Activated CD4-positive, alpha-beta T cell treated with anti-CD3 and anti-CD28 coated beads, Interleukin-2, amount 50 U/mL, for 48 hours (primary cell): ENCODE data around the gene PTPRA.
"Not testable (repeated sequence)": the region's sequence is repeated elsewhere in the genome, so short reads cannot be mapped to it uniquely, and the experiment has no call there.

Experiments used
- DNase-seq, 2 experiments: peaks; one replicate each; pipeline ENCODE4 v3.0.0-alpha.2; 2020

Gene PTPRA

DNA sequence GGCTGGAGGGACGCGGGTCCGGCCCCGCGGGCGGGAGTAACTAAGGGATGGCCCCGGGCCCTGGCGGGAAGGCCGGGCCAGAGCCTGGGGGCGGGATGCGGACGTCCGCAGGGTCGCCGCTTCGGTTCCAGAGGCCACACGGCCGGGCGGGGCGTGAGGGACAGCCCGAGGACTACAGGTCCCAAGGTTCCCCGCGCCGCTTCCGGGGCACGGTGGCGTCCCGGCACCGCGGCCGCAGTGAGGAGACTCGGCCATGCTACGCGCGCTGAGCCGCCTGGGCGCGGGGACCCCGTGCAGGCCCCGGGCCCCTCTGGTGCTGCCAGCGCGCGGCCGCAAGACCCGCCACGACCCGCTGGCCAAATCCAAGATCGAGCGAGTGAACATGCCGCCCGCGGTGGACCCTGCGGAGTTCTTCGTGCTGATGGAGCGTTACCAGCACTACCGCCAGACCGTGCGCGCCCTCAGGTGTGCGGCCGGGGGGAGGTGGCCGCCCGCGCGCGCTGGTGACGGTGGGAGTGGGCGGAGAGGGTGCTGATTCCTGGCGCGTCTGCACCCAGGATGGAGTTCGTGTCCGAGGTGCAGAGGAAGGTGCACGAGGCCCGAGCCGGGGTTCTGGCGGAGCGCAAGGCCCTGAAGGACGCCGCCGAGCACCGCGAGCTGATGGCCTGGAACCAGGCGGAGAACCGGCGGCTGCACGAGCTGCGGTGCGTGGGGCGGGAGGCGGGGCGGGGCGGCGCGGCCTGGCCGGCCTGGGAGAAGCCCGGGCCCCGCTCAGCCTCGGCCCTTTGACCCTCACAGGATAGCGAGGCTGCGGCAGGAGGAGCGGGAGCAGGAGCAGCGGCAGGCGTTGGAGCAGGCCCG is 172.8 kb downstream of the PTPRA start, which contains the start of gene MRPS26:
Gene MRPS26, plus strand, starts transcription at position 237 of the 861 bp plus-strand sequence. Its CDS starts 17 bp downstream, at position 254.
- DNase-seq: peak; percentile 85 to 87

DNA sequence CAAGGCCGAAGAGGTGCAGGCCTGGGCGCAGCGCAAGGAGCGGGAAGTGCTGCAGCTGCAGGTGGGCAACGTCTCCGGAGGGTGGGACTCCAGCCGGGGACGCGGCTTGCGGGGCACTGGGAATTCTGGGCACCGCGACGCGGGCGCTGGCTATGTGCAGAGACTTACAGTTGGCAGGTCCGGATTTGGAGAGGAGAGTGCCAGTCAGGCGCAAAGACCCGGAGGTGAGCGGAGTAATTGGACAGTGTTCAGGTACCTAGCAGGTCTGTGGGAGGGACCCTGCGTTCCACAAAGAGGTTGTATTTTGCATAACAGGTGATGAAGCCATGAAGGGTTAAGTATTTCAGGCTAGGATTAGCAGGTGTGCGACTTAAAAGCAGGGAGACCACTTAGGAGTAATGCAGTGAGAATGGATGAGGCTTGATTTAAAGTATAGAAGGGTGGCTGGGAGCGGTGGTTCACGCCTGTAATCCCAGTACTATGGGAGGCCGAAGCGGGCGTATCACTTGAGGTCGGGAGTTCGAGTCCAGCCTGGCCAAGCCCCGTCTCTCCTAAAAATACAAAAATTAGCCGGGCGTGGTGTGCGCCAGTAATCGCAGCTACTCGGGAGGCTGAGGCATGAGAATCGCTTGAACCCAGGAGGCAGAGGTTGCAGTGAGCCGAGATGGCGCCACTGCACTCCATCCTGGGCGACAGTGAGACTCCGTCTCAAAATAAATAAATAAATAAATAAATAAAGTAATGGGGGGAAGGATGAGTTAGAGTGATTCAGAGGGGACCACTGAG is 173.6 kb downstream of the PTPRA start:
- DNase-seq: peak in 1 of 2 experiments; percentile 34

DNA sequence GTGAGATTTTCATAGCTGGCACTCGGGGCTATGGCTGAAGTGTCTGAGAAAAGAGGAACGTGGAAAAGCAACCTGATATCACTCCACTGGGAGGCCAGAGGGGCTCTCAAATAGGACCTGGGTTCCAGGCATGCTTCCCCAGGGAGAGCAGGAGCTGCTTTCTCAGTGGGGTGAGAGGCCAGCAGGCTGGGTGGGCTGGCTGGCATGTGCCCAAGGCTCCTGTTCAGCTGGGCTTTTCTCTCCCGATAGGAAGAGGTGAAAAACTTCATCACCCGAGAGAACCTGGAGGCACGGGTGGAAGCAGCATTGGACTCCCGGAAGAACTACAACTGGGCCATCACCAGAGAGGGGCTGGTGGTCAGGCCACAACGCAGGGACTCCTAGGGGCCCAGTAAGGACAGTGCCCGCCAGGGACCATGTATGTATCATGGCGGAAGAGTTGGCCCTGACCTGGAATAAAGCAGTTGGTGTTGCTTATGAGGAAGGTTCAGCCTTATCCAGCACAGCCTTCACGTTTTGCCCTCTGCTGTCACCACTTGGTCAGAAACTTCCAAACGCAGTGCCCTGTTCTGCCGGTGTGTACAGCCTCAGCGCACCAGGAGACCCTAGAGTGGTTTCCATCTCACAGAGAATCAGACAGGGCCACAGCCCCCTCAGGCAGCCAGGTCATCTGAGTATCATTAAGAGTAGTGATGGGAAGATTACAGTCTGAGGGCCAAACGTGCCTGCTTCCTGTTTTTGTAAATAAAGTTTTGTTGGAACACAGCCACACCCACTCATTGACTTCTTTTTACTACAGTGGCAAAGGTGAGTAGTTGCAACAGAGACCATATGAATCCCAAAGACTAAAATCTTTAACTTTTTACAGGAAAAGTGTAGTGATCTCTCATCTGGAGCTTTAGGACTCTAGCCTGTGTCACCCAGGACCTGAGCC is 174.5 kb downstream of the PTPRA start:
- no peak for DNase-seq

DNA sequence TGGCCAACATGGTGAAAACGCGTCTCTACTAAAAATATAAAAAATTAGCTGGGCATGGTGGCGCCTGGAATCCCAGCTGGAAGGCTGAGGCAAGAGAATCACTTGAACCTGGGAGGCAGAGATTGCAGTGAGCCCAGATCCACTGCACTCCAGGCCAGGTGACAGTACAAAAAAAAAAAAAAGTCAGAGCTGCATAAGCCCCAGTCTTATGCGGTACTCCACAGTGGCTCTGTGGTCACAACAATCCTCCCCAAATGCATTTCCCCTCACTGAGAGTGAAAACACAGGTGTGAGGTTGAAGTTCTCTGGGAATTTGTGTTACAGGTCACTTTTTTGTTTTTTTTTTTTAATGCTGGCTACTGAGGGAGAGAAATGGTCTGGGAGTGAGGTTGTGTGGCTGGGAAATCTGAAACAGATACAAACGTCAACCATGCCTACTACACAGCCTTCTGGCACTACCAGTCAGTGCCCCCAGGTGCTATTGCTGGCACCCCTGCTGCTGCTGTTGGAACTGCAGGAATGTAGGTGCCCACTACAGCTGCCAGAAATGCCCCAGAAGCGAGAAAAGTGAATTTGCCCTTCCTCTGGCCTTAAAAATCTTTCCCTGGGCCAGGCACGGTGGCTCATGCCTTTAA is 178.2 kb downstream of the PTPRA start:
- no peak for DNase-seq

DNA sequence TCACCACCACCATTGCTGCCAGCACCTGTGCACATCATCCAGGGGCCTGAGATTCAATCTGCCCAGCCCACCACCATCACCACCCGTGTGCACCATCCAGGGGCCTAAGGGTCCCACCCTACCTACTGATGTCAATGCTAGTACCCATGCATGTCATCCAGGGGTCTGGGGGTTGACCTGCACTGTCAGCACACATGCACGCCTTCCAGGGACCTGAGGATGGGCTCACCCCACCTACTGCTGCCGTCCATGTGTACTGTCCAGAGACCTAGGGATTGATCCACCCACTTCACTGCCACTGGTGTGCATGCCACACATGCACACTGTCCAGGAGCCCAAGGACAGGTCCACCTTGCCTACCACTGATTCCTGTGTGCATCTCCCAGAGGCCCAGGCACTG is 186.2 kb downstream of the PTPRA start:
- no peak for DNase-seq

DNA sequence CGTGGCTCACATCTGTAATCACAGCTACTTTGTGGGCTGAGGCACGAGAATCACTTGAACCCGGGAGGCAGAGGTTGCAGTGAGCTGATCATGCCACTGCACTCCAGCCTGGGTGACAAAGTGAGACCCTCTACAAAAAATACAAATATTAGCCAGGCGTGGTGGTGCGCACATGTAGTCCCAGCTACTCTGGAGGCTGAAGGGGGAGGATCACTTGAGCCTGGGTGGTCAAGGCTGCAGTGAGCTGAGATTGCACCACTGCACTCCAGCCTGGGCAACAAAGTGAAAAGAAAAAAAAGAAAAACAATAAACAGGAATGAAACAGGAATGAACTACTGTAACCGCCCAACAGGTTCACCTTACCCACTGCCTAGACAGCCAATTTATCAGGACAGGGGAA is 190.8 kb downstream of the PTPRA start:
- DNase-seq: not testable (repeated sequence)

DNA sequence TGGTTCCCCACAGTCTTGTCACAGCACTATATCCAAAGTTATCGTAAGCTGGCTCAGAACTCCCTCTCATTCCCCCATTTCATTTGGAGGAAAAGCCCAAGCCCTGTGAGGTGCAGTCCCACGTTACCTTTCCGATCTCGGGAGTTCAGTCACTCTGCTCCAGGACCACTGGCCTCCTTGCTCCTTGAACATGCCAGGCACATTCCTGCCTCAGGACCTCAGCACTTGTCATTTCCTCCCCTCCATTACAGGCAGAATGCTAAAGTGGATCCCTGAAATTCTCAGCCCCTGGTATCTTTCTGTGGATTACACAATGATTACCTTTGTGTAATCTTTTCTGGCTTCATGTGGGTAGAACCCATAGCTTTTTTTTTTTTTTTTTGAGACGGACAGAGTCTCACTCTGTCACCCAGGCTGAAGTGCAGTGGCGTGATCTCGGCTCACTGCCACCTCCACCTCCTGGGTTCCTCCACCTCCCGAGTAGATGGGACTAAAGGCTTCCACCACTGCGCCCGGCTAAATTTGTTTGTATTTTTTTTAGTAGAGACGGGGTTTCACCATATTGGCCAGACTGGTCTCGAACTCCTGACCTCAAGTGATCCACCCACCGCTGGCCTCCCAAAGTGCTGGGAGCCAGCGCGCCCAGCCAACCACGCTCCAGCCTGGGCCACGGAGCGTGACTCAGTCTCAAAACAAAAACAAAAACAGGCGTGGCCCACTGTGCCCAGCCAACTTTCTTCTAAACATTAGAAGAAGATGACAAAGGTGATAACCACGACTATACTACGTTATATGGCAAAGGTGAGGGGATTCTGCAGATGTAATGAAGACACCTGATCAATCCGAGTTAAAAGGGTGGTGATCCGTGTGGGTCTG is 194.1 kb downstream of the PTPRA start:
- no peak for DNase-seq

DNA sequence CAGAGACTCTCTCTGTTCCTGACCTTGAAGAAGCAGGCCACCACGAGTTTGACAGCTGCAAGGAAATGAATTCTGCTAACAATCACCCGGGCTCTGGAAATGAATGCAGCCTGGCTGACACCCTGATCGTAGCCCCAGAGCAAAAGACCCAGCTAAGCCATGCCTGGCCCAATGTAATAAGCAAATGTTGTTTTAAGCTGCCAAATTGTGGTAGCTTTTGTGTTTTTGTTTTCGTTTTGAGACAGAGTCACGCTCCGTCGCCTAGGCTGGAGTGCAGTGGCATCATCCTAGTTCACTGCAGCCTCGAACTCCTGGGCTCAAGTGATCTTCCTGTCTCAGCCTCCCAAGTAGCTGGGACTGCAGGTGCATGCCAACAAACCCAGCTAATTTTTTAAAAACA is 194.8 kb downstream of the PTPRA start:
- no peak for DNase-seq

DNA sequence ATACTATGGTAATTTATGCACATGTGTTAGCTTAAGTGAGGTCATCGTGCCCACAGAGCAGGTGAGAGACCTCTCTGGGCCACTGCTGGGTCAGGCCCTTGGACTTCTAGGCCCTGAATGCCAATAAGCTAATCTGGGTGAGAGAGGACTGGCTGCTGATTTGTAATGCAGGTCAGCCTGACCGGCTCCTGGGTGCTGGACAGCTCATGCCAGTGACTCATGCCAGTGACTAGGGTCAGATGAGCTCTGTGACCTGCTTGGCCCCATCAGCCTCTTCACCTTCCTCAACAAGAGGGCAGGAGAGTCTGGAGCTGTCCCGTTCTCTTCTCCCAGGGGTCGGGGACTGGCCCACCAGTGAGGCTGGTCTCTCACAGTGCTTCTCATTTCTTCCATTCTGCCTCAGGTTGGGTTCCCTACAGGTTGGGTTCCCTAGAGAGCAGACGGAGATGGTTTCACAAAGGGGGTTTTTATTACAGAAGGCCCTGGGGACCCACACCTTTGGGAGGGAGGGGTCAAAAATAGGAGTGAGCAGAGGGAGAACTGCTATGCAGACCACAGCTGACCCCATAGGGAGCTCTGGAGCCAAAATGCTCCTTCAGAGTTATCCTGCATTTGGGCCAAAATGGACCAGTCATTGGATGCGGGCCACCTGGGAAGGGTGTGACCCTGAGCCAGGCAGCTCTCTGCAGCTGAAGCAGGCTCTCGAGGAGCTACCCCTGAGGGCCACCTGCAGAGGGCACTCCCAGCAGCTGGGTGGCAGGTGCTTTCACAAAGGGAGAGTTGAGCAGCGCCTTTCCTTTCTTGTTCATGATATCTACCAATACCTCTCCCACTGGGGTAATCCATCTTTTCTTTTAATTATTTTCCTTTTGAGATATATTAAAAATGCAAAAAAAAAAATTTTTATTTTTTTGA is 196.0 kb downstream of the PTPRA start:
- DNase-seq: no peak

DNA sequence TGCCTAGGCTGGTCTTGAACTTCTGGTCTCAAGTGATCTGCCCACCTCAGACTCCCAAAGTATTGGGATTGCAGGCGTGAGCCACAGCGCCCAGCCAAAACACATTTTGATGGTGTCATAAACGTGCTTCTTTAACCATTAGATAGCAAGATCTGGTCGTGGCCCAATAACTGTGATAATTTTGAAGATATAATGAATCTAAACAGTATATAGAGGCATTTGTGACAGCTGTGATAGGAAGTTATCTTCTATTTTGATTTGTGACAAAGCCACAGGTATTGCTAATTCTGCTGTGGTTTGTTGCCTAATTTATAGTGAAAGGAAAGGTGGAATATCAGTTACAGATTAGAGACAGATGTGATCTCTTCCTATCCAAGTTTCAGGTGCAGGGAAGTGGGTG is 197.4 kb downstream of the PTPRA start:
- no peak for DNase-seq

DNA sequence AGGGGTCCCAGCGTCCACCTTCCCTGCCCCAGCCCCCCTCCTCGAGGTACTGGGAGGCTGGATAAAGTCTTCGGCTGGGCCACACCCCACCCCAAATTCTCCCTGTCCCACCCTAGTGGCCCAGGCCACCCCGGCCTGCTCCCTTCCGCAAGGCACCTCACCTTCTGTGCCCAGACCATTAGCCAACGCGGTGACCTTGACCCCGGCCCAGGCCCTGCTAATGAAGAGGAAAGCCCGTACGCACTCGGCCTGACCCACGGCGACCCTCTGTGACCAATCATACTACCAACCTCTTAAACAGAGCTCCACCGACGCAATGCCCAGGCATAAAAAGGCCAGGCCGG is 198.0 kb downstream of the PTPRA start:
- DNase-seq: no peak

DNA sequence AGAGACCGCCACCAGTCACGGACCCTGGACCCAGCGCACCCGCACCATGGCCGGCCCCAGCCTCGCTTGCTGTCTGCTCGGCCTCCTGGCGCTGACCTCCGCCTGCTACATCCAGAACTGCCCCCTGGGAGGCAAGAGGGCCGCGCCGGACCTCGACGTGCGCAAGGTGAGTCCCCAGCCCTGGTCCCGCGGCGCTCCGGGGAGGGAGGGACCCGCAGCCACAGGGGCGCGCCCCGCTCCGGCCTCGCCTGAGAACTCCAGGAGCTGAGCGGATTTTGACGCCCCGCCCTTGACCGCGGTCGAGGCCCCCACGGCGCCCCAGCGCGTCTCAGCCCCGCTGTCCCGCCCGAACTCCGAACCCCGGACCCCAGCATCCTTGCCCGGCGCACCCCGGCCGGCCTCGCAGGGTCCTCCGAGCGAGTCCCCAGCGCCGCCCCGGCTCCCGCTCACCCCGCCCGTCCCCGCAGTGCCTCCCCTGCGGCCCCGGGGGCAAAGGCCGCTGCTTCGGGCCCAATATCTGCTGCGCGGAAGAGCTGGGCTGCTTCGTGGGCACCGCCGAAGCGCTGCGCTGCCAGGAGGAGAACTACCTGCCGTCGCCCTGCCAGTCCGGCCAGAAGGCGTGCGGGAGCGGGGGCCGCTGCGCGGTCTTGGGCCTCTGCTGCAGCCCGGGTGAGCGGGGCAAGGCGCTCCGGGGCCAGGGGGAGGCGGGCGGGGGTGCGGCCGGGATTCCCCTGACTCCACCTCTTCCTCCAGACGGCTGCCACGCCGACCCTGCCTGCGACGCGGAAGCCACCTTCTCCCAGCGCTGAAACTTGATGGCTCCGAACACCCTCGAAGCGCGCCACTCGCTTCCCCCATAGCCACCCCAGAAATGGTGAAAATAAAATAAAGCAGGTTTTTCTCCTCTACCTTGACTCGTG is 198.6 kb downstream of the PTPRA start, which contains the start of gene OXT:
Gene OXT, plus strand, starts transcription at position 11 of the 920 bp plus-strand sequence. Its CDS starts 36 bp downstream, at position 47.
- peak; percentile 70 to 77 for DNase-seq

DNA sequence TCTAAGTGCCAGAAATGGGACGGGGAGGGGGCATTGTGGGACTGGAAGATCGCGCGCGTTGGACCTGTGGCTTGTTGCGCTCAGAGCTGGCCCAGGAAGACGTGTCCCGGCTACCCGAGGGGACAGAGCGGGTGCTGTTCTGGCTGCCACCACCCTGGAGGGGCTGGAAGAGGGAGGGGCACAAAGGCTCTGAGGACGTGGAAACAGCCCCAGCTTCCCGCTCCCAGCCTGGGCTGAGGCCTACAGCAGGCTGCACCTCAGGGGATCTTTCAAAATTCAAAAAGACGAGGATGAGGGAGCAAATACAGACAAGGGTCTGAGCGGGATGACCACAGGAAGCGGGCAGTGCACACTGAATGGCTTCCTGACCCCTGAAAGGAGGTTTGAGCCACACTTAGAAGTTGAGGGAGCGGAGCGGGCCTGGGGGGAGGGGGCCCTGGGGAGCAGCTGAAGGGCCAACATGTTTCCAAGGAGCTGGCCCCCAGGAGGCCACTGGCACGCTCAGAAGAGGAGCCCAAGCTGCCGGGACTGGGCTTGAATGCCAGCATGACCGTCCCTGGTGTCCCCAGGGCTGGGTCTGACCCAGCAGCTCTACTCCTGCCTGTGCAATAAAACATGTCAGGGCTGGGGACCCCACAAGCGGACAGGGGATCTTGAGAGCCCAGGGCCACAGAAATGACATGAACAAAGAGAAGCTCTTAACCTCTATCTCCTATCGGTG is 199.4 kb downstream of the PTPRA start:
- DNase-seq: no peak

DNA sequence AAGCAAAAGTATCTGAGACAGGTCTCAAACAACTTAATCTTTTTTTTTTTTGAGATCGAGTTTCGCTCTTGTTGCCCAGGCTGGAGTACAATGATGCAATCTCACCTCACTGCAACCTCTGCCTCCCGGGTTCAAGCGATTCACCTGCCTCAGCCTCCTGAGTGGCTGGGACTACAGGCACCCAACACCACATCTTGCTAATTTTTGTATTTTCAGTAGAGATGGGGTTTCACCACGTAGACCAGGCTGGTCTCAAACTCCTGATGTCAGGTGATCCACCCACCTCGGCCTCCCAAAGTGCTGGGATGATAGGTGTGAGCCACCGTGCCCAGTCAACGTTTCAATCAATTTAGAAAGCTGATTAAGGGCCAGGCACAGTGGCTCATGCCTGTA is 200.0 kb downstream of the PTPRA start:
- DNase-seq: not testable (repeated sequence)

DNA sequence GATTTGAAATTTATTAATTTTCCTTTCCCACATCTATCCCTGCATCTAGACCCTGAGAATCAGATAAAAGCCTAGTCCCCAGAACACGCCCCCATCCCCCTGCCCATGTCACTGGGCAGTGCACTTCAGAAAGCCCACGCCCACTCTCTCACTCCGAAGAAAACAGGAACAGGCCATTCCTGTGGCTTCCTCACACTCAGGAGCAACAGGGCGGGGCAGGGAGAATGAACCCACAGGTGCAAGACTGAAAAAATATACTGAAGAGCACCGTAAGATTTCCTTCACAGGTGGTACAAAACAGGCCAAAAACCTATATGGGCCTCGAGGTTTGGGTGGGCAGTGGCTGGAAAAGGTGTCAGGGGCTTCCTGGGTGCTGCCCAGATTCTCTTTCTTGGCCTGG is 201.5 kb downstream of the PTPRA start:
- DNase-seq: no peak

DNA sequence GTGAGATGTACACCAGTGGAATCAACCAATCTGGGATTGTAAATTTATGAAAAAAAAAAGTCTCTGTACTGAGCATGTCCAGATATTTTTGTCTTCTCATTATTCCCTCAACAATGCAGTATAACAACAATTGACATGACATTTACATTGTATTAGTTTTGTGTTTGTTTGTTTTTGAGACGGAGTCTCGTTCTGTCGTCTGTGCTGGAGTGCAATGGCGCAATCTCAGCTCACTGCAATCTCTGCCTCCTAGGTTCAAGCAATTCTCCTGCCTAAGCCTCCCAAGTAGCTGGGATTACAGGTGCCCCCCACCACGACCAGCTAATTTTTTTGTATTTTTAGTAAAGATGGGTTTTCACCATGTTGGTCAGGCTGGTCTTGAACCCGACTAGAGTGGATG is 202.0 kb downstream of the PTPRA start:
- DNase-seq: not testable (repeated sequence)

DNA sequence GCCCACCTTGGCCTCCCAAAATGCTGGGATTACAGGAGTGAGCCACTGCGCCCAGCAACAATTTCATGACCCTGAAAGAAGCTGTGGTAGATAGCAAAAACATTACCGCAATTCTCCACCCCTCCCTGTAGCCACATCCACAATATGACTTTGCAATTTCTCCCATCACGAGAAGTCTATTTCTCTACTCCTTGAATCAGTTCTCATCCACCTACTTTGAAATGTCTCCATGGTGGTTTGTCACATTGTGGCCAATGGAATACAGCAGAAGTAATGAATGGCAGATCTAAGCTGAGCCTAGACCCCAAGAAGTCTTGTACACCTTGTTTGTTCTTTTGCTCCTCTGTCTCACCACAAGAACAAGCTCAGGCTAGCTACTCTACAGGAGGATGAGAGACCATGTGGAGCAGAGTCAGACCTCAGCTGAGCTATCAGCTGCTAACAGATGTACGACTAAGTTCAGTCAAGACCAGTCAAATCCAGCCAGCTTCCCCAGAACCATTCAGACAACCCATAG is 204.4 kb downstream of the PTPRA start:
- DNase-seq: no peak

DNA sequence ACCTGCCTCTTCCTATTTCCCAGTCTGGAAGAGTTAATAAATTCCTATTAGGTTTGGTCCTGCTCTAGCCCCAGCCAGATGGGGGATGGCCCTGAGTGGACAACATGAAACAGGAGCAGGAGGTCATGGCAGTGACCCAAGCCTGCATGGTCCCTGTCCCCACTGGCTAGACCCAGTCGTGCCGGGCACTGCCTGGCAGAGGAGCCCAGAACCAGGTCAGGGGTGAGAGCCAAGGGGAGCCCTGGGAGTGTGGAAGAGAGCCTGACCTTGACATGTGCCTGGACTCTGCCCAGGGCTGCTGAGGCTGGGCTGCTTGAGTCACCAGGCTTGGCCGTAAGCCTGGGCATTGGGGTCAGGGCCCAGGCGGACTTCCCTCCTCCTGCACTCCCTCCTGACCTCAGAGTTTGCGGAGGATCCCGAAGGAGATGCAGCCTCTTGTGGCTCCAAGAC is 207.7 kb downstream of the PTPRA start:
- no peak for DNase-seq
